GM18868 (cell line): ENCODE results near the gene ZNF740.

Experiments used
- ATAC-seq: cut with Tn5 transposase; IDR thresholded peaks from one replicate; pipeline ENCODE4 v1.9.1; 2021; ENCODE audit warnings: mild to moderate bottlenecking, moderate library complexity; ENCODE audit not compliant: unreplicated experiment

The ZNF740 gene

DNA sequence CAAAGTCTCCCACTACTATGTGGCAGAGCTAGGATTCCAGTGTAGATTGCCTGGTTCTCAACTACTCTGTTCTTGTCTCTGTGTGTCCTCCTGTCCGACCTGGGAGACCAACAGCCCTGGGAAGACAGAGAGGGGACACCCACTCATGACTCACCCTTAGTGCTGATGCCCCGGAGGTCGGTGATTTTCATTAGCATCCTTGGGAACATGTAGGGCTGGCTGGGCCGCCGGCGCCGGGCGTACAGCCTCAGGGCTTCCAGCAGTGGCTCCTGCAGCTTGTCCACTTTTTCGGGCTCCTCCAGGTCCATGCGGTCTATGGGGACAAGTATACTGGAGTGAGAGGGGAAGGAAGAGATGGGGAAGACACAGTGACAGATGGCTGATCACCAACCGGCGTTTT lies 32.4 kb downstream of the ZNF740 start:
- no peak for ATAC-seq

DNA sequence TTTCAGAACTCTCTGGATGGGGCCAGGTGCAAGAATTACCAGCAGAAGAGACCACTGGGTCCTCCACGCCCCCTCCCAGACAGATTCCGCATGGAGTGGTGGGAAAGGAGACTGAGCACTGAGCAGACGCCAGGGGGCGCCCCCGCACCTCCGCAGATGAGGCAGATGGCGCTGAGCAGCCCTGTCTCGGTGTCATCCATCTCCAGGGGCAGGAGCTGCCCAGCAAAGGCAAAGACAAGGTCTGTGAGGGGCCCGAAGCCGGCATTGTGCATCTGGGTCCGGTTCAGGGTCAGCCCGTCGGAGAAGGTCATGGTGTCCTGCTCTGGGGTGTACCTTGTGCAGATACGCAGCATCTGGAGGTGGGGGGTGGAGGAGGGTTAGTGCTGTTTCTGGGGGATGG lies 32.8 kb downstream of the ZNF740 start:
- ATAC-seq: peak; percentile 61

DNA sequence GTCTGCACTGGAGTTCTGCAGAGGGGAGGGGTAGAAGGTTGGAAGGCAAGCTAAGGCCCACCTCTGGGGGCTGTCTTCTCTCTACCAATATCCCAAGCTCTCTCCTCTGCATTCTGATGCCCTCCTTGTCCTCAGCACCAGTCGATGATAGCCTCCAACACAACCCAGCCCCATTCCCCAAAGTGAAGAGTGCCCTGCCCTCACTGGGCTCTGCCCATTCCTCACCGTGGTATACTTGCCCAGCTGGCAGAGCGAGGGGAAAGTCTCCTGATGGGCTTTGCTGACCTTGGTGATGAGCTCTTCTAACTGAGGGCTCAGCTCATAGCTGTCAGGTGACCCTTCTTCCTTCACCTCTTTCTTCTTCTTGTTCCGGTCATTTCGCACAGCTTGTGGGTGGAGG lies 33.7 kb downstream of the ZNF740 start:
- no peak for ATAC-seq

DNA sequence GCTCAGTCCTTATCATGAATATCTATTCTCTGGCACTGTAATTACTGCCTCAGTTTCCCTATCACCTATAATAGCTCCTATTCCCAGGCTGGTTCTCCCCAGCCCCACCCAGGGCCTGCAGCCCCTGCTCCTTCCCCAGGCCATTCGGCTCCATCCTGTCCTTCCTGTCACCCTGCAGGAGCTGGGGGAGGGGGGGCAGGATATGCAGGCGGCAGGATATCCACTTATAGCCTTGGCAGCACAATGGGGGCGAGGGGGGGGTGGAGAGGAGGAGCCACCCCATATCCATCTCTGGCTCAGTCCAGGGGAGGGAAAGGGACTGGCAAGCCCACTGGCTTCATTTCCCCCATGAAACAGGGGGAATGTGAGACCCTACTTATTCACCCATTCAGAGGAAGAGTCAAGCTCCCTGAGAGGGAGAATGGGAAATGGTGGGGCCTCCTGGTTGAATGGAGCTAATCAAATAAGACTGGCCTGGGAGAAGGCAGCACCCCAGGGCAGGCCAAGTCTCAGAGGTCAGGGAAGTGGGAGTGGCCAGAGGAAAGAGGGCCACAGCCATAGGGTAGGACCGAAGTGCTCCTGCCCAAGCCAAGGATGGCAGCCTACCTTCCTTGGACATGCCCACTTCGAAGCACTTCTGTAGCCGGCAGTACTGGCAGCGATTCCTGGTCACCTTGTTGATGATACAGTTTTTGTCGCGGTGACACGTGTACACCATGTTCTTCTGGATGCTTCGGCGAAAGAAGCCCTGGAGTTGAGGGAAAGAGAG lies 34.3 kb downstream of the ZNF740 start:
- ATAC-seq: no peak

DNA sequence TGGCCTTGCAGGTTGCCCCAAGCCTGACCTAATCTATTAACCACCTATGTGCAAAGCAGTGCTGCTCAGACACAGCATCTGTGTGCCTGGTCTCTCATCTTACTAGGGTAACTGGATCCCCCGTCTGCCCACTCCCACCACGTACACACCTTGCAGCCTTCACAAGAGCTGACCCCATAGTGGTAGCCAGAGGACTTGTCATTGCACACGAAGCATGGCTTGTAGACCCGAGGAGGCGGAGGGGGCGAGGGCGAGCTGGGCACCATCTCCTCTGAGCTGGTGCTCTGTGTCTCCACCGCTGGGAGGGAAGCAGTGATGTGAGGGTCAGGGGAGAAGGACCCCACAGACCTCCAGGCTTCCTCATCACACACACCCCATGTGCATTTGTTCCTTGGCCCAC lies 35.0 kb downstream of the ZNF740 start:
- no peak for ATAC-seq

DNA sequence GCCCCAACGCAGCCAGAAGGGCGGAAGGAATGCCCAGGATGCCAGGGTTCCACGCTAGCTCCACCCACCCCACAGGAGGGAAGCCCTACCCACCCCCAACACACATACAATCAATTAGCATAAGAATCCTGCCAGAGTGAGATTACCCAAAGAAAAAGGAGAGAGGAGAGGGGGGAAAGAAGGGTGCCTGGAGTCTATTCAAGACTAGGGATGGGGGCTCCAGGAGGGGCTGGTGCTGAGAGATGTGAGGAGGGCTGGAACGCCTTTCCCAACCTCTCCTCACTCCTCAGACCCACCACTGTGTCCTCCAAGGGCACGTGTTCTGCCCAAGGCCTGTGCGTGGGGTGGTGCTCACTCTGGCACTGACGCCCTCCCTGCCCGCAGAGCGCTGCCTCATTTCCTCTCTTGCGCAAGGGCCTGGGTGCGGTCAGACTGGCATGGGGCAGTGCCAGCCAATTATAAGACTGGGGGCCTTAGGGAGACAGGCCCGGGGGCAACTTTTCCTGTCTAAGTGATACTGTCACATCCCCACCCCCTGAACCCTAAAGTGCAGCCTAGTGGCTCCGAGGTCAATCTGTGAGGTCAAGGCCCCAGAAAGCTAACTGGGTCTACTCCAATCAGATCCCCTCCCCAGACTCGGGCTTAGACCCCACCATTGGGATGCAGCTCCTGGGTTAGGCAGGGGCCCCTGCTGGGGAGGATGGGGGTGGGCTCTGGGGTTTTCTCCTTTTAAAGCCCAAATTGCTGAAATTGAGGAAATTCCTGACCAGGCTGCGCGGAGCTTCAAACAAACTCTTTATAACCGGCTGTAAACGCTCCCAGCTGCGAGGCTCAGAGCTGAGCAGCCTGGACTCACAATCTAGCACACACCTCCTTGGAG lies 36.8 kb downstream of the ZNF740 start:
- no peak for ATAC-seq

DNA sequence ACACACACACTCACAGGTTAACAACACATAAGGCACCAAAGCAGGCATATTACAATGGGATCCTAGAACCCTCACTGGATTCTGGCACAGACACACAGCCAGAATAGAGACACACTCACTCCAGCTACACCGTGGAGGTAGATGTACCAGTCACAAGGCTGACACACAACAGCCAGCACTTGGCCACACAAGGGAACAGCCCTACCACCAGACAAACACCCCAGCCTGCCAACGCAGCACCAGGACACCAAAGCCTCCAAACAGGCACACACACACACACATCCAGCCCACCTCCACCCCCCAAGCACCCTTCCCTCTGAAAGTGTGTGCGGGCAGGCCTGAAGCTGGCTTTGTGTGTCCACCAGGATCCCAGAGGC lies 37.4 kb downstream of the ZNF740 start:
- ATAC-seq: no peak

DNA sequence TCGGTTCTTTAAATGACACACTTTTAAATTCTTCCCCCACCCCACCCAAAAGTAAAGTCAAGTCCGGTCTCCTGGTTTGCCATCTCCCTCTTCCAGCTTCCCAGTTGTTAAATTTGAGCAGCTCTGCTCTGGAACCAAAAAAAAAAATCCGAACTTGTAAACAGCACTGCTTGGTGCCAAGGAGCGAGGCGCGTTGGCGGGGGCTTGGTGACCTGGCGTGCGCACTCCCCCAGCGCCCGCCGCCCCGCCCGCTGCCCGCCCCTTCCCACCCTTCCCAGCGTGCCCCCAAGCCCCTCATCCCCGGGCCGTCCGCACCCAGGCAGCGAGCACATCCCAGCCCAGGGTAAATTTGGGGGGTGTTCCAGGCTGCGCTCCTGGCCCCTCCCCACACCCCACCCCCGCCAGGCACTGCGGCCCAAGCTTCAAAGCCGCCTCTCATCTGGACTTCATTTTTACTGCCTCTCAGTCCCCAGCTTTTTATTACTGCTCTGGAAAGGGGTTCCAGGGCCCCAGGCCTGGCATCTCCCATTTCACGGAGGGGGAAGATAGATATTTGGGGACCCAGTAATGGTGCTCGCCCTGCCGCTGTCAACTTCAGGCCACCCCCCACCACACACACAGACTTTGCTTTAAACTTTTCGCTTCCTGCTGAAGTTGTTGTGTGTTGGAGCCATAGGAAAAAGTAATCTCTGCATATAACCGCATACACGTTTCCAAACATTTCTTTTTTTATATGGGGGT lies 38.2 kb downstream of the ZNF740 start:
- ATAC-seq: no peak

DNA sequence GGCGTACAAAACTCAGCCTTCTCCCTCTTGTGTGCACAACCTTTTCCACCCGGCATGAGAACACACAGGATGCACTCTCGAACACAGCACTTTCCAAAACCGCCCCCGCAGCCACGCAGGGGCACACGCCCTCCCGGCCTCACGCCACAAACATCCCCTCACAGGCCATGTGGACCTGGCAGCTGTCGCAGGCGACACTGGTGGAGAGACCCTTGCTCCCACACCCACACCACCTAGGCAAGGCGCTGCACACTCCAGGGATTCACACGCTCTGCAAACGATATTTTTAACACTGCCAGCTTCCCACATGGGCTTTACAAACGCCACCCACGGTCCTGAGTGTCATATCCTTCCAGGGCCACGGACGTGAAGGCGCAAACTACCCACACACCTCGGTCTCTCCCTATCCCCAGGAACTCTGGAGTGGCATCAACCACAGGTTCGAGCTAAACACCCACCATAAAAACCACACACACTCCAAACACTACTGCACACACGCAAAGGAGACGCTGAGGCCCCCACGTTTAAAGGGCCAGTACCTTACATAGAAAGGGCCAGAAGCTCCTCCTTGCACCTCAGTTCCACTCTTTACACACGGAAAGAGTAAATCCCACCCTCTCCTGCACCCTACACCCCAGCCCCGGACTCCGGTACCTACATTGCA lies 38.9 kb downstream of the ZNF740 start:
- ATAC-seq: peak; percentile 17

DNA sequence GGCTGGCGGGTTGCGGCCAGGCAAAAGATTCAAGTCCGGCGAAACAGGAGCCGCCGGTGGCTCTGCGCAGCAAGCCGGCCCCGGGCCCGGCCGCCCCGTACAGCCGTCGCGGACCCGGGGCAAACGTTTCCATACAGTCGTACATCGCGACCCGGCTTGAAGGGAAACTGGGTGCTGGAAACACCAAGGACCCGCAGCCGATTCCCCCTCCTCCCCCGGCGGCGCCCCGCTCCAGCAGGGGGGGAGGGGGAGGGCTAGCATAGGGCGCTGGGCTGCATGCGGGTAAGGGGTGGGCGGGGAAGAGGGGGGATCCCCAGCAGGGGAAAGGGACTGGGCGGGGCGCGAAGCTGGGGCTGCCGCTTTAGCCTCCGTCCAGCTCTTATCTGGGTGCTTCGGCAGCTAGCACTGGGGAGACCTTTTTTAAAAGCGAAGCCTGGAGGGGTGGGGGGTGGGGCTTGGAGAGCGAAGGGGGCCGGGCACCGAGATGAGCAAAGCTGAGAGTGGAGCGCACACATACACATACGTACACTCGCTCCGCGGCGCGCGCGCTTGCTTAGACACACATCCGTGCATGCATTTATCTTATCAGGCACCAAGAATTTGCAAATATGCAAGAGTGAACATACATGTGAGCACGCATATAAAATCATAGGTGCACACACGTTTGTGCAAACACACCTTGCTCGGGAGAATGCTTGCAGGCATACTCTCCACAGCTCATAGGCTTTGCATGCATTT lies 39.6 kb downstream of the ZNF740 start:
- peak; percentile 34 for ATAC-seq

DNA sequence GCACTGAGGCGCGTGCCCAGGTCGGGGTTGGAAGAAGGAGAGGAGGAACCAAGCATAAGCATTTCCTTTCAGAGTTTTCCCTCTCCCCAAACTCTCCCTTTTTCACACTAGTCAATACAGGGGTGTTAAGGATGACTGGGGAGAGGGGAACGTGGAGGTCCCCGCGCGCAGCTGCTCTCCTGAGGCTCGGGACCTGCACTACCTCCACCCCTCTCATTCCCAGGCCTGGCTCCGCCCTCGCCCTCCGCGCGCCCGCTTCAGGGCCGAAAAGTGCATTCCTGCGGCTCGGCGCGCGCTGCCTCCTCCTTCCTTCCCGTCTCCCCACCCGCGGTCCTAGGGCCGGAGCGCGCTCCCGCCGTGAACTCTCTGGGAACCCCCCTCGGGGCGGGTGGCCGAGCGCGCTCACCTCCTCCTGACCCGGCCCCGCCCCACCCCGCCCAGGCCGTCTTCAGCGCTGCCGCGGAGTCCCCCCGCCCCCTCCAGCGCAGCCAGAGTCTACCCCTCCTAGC lies 40.2 kb downstream of the ZNF740 start:
- ATAC-seq: peak; percentile 48

DNA sequence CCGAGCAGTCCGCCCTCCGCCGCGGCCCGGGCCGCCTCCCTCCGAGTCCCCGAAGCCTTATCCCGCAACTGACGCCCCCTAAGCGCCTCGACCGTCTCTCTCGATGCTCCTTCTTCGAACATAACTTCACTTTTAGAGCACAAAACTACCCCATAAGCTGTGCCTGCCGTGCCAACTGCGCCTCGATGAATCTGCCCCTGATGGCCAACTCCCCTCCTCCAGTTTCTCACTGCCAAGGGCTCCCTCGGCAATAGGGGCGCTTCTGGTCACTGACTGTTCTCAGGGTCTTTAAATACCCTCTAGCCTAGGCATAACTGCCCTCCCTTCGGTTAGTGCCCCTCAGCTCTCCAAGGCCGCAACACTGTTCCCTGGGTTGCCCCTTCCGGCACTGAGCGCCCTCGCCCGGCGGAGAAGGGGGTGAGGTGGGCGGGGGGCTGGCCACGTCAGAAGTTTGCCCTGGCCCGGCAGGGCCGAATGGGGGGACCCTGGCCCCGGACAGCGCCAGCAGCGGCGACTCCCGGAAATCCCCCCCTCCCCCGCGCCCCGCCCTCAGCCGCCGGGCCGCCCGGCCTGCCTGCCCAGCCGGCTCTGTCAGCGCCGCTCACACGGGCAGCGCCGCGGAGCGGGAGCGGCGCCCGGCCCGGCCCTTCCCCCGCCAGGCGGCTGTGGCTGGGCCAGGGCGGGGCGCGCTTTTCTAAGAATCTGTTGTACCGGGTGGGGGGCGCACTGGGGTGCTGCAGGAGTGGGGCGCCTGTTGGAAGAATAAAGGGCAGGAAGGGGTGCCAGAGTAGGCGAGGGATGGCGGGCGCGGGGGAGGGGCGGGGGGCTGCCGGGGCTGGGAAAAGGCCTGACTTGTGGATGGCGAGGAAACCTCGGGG lies 40.9 kb downstream of the ZNF740 start:
- no peak for ATAC-seq

DNA sequence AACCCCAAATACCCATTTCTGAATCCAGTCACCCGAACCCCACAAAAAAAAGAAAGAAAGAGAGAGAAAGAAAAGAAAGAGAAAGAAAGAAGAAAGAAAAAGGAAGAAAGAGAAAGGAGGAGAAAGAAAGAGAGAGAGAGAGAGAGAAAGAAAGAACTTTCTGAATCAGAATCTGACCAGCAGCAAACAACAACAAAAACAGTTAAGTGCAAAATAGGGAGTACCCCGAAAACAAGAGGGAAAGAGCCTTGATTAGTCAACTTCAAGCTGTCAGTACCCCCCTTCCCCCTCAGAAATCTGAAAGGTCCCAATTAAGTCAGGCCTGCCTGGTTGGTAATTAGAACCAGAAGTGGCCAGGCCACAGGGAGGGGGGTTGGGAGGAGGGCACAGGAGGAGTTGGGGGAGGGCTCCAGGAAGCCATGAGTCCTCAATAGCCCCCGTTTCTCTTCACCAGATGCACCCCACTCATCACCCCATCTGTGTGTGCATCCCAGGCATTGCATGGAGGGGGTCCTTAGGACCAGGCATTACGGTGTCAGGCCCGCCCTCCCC lies 41.7 kb downstream of the ZNF740 start:
- no peak for ATAC-seq

DNA sequence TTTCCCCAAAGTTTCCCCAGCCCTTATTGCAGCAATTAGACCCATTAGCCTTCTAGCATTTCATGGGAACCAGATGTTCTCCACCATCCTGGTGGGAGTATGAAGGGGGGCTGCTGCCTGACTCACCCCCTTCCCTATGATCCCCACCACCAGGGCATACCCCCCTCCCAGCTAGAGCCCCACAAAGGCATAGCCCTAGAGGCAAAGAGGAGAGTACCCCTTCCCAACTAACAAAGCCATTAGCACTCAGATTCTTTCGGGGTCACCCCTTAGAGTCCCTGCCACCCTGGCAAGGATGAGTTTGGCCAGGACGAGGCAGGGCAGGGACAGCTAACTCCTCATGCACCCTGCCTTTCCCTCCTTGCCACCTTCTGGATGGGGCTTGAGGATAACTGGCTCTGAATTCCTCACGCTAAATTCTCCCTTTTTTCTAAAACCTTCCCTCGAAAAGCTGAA lies 42.3 kb downstream of the ZNF740 start:
- ATAC-seq: no peak

DNA sequence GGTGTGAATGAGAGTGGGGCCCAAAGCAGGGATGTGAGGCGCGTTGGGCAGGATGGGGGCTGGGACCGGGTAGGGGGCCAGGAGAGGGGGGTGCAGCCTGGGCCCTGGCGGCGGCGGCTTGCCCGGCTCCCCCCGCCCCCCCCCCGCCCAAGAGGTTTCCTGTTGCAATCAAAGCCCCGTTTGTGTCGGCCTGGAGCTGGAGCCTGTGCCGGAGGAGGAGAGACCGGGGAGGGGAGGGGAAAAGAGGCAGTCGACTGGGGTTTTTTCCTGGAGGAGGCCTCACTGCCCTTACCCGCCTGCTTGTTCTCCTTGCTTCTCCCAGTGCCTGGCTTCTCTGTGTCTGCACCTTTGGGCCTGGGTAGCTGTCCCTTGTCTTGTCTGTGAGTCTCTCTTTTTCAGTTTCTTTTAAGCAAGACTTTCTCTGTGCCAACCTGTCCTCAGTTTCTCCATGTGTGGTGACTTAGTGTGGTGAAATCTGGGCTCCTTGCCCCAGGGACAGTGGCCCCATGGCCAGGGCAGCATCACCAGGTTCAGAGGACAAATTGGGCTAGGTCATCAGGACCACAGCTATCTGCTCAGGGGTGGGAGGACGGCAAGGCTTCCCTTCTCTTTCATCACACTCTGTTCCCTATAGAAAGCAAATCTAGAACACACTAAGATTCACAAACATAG lies 43.0 kb downstream of the ZNF740 start:
- no peak for ATAC-seq

DNA sequence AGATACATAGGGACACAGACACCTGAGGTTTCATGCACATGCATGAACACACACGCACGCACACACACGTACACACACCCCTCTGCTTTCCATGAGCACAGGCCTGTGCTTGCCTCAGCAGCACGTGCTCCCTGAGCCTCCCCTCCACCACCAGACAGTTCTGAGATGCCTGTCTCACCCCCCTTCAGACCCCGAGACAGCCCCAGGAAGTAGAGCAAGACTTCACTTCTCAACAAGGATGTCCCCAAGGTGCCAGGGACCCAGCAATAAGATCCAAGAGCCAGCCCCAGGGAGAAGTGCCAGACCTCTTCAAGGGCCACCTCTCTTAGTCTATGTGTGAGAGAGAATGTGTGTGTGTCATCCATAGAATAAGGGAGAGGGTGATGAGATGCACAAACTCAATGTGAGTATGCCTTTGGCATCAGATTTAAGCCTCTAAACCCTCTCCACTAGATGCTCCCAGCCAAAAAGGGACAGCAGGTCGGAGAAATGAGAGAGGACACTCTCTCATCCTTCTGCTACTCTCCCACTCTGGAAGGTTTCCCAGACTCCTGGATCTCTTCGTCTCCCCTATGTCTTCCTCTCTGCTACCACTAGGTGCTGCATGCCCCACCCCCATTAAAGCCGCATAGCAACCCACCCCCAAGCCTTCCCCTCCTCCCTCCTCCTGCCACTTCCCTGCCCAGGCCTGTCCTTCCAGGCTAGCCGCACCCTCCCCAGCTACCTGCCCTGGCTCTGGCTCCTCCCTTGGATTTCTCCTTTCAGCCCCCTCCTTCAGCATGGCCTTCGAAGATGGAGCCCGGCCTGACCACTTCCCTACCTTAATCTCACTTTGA lies 43.8 kb downstream of the ZNF740 start:
- no peak for ATAC-seq

DNA sequence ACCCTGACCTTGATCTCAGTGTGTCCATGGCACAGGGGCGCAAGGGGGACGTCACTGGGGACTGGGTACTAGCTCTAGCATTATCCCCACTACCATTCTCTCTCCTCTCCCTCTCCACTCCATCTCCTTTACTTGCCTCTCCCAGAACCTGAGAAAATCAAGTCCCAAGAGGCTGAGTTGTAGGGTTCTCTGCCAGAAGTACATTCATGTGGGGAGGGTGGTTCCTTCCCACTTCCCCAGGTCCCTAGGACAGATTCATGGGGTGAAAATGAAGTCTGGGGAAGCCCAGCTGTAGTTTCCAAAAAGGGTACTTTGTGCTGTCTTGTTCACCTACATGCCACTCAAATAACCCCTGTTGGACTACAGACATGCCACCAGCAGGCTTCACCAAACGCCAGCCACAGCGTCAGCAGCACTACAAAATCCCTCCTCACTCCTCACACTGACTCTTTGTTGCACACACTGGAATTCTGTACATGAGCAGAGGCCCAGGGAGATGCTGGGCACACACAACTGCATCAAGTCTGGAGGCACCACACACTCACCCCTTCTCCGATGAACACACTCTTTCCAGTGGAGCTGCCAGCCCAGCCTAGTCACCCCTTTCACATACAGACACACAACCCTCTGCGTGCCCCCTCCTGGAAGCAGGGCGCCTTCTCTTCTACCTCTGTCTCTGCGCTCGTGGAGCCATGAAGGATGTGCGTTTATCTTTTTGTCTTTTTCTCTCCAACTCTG lies 44.5 kb downstream of the ZNF740 start:
- ATAC-seq: no peak
